ENCODE measurements around the gene GPC5.
"Not testable (repeated sequence)": the region's sequence is repeated elsewhere in the genome, so short reads cannot be mapped to it uniquely, and the experiment has no call there.

GPC5 gene

GRCh38 chr13:92259523-92259922 lies 861.1 kb downstream of the GPC5 start:
- no peak overlapping the region for H3K27ac ChIP-seq (ENCODE audit: low read depth, low read length)
- no peaks in the 10 kb centered on the region for H3K27me3 ChIP-seq (ENCODE audit: control insufficient read depth, insufficient read depth, low read length)
- H3K9me3 ChIP-seq (ENCODE audit: control insufficient read depth, insufficient read depth, low read depth, low read length), result no peaks in the 10 kb centered on the region
- H3K4me3 ChIP-seq (ENCODE audit: low read depth, low read length), result no peak overlapping the region
- no peaks in the 10 kb centered on the region for H3K36me3 ChIP-seq (ENCODE audit: control insufficient read depth, insufficient read depth, low read length)
- H3K9ac ChIP-seq (ENCODE audit: low read length), result no peak overlapping the region
- no peaks in the 10 kb centered on the region for H3K4me1 ChIP-seq (ENCODE audit: control insufficient read depth, insufficient read depth, low read length)

DNA sequence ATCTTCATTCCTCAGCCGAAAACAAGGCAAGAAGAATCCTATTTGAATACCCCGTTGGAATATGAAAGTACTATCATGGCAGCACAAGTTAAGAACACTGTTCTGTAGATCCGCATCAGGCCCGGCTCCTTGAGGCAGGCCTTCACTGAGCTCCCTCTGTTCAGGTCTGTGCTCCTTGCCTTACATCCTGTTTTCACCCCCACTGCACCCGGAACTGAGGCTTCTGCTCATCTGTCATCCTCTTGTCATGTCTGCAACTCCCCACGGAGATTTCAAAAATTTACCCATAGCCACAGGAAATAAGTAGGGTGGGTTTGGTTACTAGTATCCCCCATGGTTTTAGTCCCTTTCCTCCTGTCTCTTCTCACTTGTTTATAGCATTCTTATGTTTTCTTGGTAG lies 861.9 kb downstream of the GPC5 start:
- Histone ChIP-seq H3K36me3 (ENCODE audit: control insufficient read depth, insufficient read depth, low read length) (no peaks in the 10 kb centered on the region), H3K27me3 (ENCODE audit: control insufficient read depth, insufficient read depth, low read length) (no peaks in the 10 kb centered on the region), H3K27ac (ENCODE audit: low read depth, low read length) (no peak overlapping the region), H3K4me1 (ENCODE audit: control insufficient read depth, insufficient read depth, low read length) (no peaks in the 10 kb centered on the region), H3K9me3 (ENCODE audit: control insufficient read depth, insufficient read depth, low read depth, low read length) (no peaks in the 10 kb centered on the region), H3K4me3 (ENCODE audit: low read depth, low read length) (no peak overlapping the region), H3K9ac (ENCODE audit: low read length) (no peak overlapping the region)

DNA sequence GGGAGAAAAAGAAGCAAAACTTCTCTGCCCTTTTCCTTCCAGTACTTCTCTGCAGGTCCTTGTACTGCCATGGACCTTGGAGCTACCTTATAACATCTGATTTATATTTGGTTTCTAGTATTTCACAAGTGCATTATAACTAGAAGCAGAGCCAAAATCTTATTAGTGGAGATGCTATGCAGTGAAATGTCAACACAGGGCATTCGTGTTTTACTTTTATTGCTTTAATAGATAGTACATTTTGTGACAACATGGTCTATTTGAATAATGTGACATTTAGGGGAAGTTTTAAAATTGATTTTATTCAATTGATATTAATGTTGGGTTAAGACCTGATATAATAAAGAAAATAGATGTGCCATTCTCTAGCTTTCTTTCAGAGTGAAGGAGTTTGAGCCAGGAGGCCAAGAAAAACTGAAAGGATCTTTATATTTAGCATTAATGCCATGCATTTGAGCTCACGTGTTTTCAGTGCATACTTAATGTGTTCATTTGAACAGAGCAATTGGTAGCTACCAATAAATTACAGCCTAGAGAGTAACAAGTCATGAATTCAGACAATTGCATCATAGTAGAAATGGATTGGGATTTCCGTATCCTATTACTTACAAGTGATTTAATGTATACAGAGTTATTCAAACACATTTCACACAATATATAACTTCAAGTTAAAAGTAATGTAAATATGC lies 863.8 kb downstream of the GPC5 start:
- Histone ChIP-seq H3K4me3 (ENCODE audit: low read depth, low read length) (no peak overlapping the region), H3K4me1 (ENCODE audit: control insufficient read depth, insufficient read depth, low read length) (no peaks in the 10 kb centered on the region), H3K27ac (ENCODE audit: low read depth, low read length) (no peak overlapping the region), H3K9ac (ENCODE audit: low read length) (no peak overlapping the region), H3K36me3 (ENCODE audit: control insufficient read depth, insufficient read depth, low read length) (no peaks in the 10 kb centered on the region), H3K9me3 (ENCODE audit: control insufficient read depth, insufficient read depth, low read depth, low read length) (no peaks in the 10 kb centered on the region), H3K27me3 (ENCODE audit: control insufficient read depth, insufficient read depth, low read length) (no peaks in the 10 kb centered on the region)

DNA sequence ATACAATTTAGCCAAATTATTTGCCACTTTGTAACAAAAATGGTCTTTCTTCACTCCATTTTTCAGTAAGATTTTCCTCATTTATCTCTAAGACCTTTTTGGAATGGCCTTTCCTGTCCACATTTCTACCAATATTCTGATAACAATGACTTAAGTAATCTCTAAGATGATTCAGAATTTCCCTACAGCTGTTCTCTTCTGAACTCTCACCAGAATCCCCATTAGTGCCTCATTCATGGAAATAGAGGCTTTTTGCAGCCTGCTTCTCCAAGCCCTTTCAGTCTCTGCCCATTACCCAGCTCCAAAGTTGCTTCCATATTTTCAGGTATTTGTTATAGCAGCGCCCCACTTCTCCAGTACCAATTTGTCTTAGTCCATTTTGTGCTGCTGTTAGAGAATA lies 867.0 kb downstream of the GPC5 start:
- no peaks in the 10 kb centered on the region for H3K4me1 ChIP-seq (ENCODE audit: control insufficient read depth, insufficient read depth, low read length)
- no peak overlapping the region for H3K9ac ChIP-seq (ENCODE audit: low read length)
- H3K27ac ChIP-seq (ENCODE audit: low read depth, low read length), result no peak overlapping the region
- H3K36me3 ChIP-seq (ENCODE audit: control insufficient read depth, insufficient read depth, low read length), result no peaks in the 10 kb centered on the region
- H3K4me3 ChIP-seq (ENCODE audit: low read depth, low read length), result no peak overlapping the region
- no peaks in the 10 kb centered on the region for H3K9me3 ChIP-seq (ENCODE audit: control insufficient read depth, insufficient read depth, low read depth, low read length)
- H3K27me3 ChIP-seq (ENCODE audit: control insufficient read depth, insufficient read depth, low read length), result no peaks in the 10 kb centered on the region

DNA sequence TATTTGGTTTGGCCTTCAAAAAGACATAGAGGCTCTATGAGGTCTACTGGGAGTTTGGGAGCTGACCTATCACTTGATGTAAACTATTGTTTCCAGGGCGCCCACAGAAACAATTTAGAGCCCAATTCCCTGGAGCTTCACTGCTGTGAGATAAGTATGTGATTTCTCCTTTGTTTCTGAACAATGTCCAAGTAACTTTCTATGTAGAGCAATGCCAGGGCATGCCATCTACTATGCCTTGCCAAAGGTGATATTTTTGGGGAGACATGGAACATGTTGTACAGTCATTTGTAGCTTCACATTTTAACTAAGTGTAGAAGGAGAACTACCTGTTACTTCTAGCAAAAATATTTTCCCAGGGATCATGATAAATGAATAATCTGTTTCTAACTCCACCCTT lies 872.6 kb downstream of the GPC5 start:
- no peaks in the 10 kb centered on the region for H3K27me3 ChIP-seq (ENCODE audit: control insufficient read depth, insufficient read depth, low read length)
- H3K9ac ChIP-seq (ENCODE audit: low read length), result no peak overlapping the region
- no peak overlapping the region for H3K4me3 ChIP-seq (ENCODE audit: low read depth, low read length)
- no peaks in the 10 kb centered on the region for H3K9me3 ChIP-seq (ENCODE audit: control insufficient read depth, insufficient read depth, low read depth, low read length)
- H3K4me1 ChIP-seq (ENCODE audit: control insufficient read depth, insufficient read depth, low read length), result no peaks in the 10 kb centered on the region
- H3K27ac ChIP-seq (ENCODE audit: low read depth, low read length), result no peak overlapping the region
- H3K36me3 ChIP-seq (ENCODE audit: control insufficient read depth, insufficient read depth, low read length), result no peaks in the 10 kb centered on the region

- Histone ChIP-seq H3K9me3 (ENCODE audit: control insufficient read depth, insufficient read depth, low read depth, low read length) (no peaks in the 10 kb centered on the region), H3K36me3 (ENCODE audit: control insufficient read depth, insufficient read depth, low read length) (no peaks in the 10 kb centered on the region), H3K4me1 (ENCODE audit: control insufficient read depth, insufficient read depth, low read length) (no peaks in the 10 kb centered on the region)
Measured at GRCh38 chr13:92272177-92272576, 873.8 kb downstream of the GPC5 start.

GRCh38 chr13:92280986-92281385 lies 882.6 kb downstream of the GPC5 start:
- not testable (repeated sequence) for H3K27ac ChIP-seq (ENCODE audit: low read depth, low read length); H3K36me3 ChIP-seq (ENCODE audit: control insufficient read depth, insufficient read depth, low read length); H3K9ac ChIP-seq (ENCODE audit: low read length); H3K27me3 ChIP-seq (ENCODE audit: control insufficient read depth, insufficient read depth, low read length); H3K4me1 ChIP-seq (ENCODE audit: control insufficient read depth, insufficient read depth, low read length); H3K9me3 ChIP-seq (ENCODE audit: control insufficient read depth, insufficient read depth, low read depth, low read length)
- 0 out of 2 replicates have a peak overlapping the region, but pooled peaks have one; percentile 36 for H3K4me3 ChIP-seq (ENCODE audit: low read depth, low read length)

More at GRCh38 chr13:92272177-92272576, 873.8 kb downstream of the GPC5 start:
- Histone ChIP-seq H3K4me3 (ENCODE audit: low read depth, low read length) (no peak overlapping the region), H3K9ac (ENCODE audit: low read length) (no peak overlapping the region), H3K27me3 (ENCODE audit: control insufficient read depth, insufficient read depth, low read length) (no peaks in the 10 kb centered on the region), H3K27ac (ENCODE audit: low read depth, low read length) (no peak overlapping the region)

DNA sequence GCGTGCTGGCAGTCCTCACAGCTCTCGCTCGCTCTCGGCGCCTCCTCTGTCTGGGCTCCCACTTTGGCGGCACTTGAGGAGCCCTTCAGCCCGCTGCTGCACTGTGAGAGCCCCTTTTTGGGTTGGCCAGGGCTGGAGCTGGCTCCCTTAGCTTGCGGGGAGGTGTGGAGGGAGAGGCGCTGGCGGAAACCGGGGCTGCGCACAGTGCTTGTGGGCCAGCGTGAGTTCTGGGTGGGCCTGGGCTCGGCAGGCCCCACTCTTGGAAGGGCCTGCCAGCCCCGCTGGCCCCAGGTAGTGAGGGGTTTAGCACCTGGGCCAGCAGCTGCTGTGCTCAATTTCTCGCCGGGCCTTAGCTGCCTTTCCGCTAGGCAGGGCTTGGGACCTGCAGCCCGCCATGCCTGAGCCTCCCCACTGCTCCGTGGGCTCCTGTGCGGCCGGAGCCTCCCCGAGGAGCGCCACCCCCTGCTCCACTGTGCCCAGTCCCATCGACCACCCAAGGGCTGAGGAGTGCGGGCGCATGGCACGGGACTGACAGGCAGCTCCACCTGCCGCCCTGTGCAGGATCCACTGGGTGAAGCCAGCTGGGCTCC lies 892.4 kb downstream of the GPC5 start:
- not testable (repeated sequence) for H3K27ac ChIP-seq (ENCODE audit: low read depth, low read length); H3K36me3 ChIP-seq (ENCODE audit: control insufficient read depth, insufficient read depth, low read length); H3K9me3 ChIP-seq (ENCODE audit: control insufficient read depth, insufficient read depth, low read depth, low read length); H3K4me1 ChIP-seq (ENCODE audit: control insufficient read depth, insufficient read depth, low read length); H3K27me3 ChIP-seq (ENCODE audit: control insufficient read depth, insufficient read depth, low read length); H3K9ac ChIP-seq (ENCODE audit: low read length); H3K4me3 ChIP-seq (ENCODE audit: low read depth, low read length)

DNA sequence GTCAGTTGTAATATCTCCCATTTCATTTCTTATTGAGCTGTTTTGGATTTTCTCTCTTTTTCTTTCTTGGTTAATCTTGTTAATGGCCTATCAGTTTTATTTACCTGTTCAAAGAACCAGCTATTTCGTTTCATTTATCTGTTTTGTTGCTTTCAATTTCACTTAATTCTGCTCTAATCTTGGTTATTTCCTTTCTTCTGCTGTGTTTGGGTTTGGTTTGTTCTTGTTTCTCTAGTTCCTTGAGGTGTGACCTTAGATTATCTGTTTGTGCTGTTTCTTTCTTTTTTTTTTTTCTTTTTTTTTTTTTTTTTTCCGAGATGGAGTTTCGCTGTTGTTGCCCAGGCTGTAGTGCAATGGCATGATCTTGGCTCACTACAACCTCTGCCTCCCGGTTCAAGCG lies 896.1 kb downstream of the GPC5 start:
- H3K4me3 ChIP-seq (ENCODE audit: low read depth, low read length); H3K27ac ChIP-seq (ENCODE audit: low read depth, low read length); H3K9me3 ChIP-seq (ENCODE audit: control insufficient read depth, insufficient read depth, low read depth, low read length); H3K9ac ChIP-seq (ENCODE audit: low read length); H3K27me3 ChIP-seq (ENCODE audit: control insufficient read depth, insufficient read depth, low read length); H3K36me3 ChIP-seq (ENCODE audit: control insufficient read depth, insufficient read depth, low read length); H3K4me1 ChIP-seq (ENCODE audit: control insufficient read depth, insufficient read depth, low read length): not testable (repeated sequence)

DNA sequence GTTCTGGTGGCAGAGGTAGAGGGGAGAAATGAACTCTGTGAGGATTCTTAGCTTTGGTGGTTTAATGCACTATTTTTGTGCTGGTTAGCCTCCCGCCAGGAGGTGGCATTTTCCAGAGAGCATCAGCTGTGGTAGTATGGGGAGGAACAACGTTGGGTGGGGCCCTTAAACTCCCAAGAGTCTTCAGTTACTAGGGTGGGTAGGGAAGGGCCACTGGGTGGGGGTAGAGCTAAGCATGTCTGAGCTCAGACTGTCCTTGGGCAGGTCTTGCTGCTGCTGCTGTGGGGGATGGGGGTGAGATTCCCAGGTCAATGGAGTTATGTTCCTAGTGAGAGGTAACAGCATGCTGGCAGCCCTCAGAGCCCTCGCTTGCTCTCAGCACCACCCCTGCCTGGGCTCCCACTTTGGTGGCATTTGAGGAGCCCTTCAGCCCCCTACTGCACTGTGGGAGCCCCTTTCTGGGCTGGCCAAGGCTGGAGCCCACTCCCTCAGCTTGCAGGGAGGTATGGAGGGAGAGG lies 897.8 kb downstream of the GPC5 start:
- not testable (repeated sequence) for H3K4me1 ChIP-seq (ENCODE audit: control insufficient read depth, insufficient read depth, low read length); H3K4me3 ChIP-seq (ENCODE audit: low read depth, low read length); H3K27ac ChIP-seq (ENCODE audit: low read depth, low read length); H3K9me3 ChIP-seq (ENCODE audit: control insufficient read depth, insufficient read depth, low read depth, low read length); H3K9ac ChIP-seq (ENCODE audit: low read length); H3K27me3 ChIP-seq (ENCODE audit: control insufficient read depth, insufficient read depth, low read length); H3K36me3 ChIP-seq (ENCODE audit: control insufficient read depth, insufficient read depth, low read length)

DNA sequence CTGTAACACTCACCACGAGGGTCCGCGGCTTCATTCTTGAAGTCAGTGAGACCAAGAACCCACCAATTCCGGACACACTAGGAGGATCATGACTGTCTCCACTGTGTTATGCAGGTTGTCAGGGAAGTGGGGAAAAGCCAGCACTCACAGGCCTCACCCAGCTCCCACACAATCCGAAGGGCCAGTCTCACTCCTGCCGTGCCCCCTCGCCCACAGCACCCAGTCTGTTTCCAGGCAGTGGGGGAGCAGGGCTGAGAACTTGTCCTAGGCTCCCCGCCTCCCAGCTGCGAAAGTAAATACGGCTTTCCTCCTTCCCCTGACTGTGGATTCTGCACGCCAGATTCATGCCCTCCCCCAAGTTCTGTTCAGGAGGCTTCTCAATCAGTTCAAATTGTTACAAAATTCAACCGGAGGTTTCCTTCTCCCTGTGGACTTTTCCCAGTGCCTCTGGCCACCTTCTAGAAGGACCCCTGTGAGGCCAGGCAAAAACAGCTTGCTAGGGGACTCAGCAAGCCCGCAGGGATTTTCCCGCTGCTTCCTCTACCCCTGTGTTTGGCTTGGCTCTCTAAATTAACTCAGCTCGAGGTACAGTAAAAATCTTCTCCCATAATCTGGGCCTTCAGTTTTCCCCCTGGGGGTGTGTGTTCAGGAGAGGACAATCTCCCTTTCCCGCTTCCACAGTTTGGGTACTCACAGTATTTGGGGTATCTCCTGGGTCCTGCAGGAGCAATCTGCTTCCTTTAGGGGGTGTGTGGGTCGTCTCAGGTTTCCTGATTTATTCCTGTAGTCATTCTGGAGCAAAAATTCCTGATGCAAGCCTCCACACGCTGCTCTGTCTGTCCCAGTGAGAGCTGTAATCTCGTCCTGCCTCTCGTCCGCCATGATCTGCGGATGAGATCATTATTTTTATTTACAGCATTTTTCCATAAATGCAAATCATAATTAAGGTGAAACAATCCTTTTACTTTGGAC lies 899.8 kb downstream of the GPC5 start:
- H3K9ac ChIP-seq (ENCODE audit: low read length), result no peak overlapping the region
- H3K9me3 ChIP-seq (ENCODE audit: control insufficient read depth, insufficient read depth, low read depth, low read length), result no peaks in the 10 kb centered on the region
- no peak overlapping the region for H3K4me3 ChIP-seq (ENCODE audit: low read depth, low read length)
- H3K4me1 ChIP-seq (ENCODE audit: control insufficient read depth, insufficient read depth, low read length), result no peaks in the 10 kb centered on the region
- H3K27me3 ChIP-seq (ENCODE audit: control insufficient read depth, insufficient read depth, low read length), result no peaks in the 10 kb centered on the region
- no peak overlapping the region for H3K27ac ChIP-seq (ENCODE audit: low read depth, low read length)
- no peaks in the 10 kb centered on the region for H3K36me3 ChIP-seq (ENCODE audit: control insufficient read depth, insufficient read depth, low read length)

Data from HUES6 (cell line).